AG20443 (cell line): Measurements from ENCODE around the gene CDH13.

Source experiments
- DNase-seq: peaks from one replicate; pipeline ENCODE4 v3.0.0; 2012; ENCODE audit warnings: low spot score, mixed read lengths

CDH13 gene

DNA sequence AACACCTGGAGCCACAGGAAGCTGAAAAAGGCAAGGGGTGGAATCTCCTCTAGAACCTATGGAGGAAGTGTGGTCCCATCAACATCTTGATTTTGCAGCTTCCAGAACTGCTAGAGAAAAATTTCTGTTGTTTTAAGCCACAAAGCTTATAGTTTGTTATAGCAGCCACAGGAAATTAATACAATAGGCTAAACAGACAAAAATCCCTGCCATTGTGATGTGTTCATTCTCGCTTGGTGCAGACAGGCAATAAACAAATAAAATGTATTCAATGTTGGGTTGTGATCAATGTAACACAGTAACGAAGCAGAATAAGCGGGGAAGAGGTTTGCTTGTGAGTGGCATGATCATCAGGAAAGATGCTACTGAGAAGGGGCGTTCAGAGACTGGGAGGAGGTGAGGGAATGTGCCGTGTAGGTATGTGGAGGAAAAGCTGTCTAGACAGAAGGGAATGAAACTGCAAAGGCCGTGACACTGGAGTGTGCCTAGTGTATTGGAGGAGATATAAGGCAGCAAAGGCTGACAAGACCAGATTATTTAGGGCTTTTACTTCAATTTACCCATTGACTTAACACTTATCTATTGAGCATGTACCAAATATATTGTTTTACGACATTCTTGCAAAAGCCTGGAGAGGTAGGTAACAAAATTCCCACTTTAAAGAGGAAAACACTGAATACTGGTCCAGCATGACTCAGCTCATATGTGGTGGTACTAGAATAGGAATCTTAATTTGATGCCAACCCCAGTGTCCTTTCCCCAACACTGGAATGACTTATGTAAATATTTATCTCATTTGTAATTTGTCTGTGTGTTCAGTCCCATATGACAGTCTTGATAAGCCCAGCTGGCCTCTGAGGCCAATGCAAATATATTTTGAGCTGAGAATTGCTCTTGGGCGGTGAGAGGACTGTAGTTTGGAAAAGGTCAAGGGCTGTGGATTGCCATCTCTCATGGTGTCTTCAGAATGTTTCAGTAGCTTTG lies 375.9 kb downstream of the CDH13 start:
- peak; percentile 23 for DNase-seq

DNA sequence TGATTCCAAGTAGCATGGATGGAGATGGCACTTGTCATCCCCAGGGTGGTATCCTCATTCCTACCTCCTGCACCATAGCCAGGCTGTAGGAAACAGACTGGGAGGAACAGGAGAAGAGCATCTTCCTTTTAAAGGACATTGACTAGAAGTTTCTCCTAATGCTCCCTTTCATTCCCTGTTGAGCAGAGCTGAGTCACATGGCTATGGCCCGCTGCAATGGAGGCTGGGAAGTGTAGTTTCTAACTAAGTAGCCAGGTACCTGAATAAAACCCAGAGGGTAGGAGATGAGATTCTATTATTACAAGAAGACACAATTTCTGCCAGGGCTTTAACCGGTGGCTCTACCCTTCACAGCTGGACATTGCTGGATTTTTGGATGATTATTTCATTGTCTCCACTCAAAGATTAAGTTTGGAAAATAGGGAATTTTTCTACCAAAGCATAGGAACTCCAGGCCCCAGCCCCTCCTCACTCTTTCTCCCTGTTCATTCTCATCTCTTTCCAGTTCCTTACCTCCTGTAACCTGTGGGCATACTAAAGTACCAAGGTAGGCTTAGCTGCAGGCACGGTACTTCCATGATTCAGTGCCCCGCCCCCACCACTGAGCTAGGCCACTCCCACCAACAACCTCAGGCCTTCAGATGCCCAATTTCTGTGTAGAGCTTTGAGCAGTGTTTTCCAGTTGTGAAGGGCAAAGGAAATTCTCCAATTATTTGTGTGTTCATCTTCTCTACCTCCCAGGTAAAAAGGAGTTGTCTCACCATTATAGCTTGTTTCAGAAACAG lies 378.3 kb downstream of the CDH13 start:
- no peak for DNase-seq

DNA sequence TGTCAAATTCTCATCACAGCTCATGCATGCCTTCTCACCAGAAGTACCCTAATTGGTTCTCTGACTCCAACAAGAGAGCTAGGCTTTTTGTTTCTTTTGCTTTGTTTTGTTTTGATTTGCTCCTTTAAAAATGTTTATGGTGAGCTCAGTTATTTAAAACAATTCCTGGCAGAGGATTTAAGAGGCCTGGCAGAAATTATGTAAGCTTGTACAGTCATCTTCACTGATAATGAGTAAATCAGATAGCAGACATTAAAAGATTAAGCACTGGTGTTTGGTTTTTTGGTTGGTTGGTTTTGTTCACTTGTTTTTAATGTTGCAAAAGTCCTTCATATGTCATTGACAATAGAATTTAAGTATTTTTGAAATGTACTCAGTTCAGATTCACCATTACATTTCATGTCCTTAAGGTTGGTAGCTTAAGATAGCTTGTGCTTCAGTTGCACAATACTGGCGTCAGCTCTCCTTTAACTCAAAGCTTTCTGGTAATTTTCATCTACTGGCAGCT lies 378.9 kb downstream of the CDH13 start:
- no peak for DNase-seq

DNA sequence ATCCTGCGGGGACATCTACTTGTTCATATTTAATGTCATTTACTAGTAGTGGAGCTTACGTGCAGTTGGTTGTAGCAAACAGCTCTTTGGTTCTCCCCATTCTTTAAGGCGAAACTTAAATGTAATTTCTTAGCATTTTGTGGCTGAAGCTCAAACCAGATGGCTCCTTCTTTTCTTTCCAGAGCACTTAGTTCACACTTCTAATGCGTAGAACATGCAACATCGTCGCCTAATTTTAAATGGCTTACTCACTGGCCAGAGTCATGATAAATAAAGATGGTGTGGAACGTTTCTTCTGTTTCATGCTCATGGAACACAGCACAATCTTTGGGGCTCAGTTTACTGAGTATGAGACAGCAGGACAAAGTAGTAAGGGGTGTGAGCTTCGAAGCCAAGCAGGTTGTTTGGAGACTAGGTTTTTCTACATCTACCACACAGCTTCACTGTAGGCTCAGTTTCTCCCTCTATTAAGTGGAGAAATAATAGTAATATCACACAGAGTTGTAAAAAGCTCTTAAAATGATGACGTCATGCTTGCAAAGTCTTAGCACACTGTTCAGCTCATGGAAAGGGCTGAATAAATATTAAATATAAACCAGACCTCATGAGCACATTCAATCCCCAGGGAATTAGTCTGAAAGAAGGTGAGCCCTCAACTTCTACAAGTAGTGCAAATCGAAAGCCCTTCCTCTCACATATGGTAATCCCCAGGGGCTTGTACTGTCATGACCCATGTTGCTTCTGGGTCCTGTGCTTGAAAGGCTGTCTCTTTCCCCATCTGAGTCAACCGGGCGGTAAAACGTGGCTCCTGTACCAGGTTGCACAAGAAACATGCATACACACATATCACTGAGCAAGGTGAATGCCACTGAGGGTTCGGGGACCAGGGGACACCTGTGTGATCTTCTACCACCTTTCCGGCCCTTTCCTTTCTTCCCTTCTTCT lies 384.3 kb downstream of the CDH13 start:
- DNase-seq: no peak

DNA sequence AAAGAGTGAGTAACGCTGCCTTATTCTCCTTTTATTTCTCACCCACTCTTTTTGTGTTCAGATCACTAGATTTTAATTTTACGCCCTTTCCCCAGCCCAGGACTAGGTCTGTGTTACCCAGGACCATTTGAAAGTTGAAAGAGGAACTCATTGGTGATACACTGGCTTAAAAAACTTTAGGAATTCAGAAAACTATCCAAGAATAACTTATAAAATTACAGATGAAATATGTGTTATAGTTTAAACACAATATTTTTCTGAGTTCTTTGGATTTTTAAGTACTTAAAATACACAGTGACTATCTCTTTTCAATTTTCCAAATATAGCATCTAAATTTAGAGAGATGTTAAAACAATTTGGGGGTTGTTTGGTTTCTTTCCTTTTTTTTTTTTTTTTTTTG lies 385.2 kb downstream of the CDH13 start:
- DNase-seq: no peak

DNA sequence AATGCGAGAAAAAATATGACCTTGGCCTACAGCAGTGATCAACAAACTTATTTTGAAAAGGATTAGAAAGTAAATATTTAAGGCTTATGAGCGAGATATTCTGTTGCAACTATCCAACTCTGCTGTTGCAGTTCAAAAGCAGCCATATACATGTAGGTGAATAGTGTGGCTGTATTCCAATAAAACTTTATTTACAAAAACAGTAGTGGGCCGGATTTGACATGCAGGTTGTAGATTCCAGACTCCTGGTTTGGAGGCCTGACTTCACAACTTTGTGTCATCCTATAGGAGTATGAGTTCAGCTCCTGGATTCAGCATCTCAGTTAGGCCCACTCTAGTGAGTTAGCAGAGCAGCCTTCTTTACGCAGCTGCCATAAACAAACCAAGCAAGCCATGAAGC lies 386.3 kb downstream of the CDH13 start:
- DNase-seq: no peak

DNA sequence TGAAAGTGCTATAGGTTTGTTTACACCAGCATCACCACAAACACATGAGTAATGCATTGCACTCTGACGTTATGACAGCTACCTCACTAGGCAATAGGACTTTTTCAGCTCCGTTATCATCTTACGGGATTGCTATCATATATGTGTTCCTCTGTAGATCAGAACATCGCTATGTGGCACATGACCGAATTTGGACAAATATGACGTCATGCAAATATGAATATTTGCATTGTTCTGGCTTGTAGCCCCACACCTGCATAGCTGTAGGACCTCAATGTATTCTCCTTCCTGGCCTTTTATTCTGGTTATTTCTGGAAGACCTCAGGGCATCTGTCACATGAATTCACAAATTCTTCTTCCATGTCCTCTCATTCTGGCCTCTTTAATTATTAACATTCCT lies 393.2 kb downstream of the CDH13 start:
- no peak for DNase-seq

DNA sequence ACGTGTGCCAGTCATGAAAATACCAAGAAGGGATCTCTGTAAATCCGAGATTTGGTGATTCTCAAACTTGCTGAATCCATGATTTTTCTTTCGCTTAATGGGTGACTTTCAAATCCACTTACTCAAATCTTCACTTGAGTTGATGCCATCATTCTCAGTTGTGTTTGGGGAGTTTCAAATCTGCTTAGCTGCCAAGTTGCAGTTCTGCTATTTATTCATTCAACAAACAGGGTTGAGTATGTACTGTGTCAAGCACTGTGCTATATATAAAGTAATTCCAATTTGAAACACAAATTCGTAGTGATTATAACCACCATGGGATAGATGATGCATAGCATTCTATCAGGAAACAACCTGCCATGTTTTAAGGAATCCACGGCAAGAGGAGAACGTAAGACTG lies 394.3 kb downstream of the CDH13 start:
- no peak for DNase-seq

DNA sequence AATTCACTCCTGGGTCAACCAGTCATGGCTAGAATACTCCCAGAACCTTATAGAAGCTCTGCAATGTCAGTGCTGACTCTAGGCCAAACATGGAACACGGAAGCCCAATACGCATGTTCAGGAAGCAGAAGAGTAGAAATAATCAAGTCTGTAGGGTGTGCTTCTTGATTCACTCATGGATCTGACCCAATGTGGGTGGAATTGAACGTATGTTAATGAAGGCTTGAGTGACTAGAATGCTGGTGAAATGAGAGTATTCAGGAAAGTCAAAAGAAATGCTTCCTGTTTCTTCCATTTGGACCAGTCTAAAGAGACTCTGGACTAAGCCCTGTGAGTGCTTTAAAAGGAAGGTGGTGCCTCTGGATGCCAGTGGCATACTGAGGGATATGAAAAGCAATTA lies 395.0 kb downstream of the CDH13 start:
- DNase-seq: no peak

DNA sequence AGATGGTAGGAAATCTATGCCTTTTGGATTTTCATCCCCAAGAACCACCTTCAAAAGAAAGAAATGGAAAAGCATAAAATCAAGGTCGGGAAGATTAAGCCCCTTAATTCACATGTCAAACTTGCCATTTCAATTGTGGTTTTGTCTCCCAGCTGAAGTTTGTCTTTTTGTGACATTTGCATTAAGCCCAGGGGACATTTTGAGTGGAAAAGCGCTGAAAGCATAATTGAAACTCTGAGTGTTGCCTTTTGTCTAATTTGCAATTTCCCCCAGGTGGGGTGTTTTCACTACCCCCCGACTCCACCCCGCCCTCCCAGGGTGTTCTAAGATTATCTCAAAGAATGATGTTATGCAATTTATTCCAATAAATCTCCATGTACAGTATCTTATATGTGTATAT lies 396.2 kb downstream of the CDH13 start:
- DNase-seq: no peak

DNA sequence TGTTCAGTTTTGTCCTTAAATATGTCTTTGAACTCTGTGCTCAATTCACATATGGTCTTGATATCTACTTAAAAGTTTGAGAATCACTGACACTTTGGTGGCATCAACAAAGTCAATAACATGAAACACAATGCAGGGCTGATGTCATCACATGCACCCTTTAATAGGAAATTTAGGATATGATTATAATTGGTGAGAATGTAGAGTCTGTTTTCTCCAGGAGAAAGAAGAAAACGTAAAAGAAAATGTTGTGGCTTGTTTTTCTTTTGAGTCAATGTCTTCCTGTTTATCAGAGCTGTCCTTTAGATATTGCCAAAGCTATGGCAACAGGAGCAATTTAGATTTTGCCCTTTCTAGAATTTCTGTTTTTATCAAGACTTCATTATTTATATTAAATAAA lies 396.9 kb downstream of the CDH13 start:
- no peak for DNase-seq

DNA sequence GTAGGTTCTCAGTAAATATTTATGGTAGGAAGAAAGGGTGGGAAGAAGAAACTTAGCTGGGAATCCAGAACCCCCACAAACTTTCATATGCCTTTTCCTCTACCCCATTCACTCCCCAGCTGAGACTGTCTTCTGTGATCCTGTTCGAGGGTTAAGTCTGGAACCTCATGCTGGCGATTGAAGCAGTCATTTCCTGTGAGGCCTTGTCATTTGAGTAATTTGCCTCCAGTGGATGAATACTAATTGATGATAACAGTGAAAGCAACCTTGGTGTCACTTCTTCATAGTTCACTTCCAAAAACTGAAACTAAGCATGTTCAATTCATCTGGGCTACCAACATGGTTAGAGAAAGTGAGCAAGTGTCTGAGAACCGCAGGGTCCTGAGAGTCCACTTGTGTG lies 401.2 kb downstream of the CDH13 start:
- no peak for DNase-seq

DNA sequence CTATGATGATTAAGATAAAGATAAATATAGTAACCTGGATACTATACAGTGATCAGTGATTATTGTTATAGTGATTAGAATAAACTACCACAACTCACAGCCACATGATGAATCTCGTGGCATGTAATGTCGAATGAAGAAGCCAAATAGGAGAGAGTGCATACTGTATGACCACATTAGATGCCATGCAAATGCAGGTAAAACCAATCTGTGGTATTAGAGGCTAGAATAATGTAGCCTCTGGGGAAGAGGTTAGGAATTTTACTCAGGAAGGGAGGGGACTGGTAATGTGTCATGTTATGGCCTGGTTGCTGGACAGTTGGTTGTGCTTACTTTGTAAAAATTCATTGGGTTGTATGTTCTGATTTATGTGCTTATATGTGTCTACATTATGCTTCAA lies 402.7 kb downstream of the CDH13 start:
- no peak for DNase-seq

DNA sequence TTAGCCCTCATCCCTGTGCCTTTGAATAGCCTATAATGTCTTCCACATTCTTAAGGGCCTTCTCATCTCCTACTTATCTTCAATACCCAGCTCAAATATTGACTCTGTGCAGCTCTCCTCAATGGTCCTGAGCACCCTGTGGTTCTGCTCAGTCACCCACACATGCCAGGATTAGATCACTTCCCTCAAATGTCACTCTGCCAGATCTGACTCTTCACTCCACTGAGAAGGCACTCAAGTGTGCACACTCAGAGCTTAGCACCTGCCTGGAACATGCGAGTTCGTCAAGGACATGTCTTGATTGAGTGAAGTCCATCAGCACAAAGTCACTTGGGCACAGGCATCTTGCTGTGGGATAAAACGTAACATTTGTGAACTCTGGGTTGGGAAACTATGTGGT lies 404.8 kb downstream of the CDH13 start:
- no peak for DNase-seq

DNA sequence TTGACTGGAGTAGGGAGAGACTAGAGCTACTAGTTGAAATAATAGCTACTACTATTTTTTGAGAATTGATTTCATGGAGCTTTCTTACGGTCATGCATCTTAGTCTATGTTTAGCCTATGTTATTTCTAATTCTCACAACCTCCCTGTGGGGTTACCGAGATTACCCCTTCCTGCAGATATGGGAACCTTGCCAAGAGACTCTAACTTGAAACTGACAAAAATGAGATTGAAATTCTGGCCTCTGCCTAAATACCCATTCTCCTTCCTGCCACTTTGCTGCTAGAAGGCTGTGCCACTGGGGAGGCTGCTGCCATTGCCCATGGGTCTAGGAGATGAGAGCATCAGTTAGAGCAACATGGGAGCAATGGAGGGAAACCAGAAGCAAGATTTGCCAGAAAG lies 410.3 kb downstream of the CDH13 start:
- no peak for DNase-seq

DNA sequence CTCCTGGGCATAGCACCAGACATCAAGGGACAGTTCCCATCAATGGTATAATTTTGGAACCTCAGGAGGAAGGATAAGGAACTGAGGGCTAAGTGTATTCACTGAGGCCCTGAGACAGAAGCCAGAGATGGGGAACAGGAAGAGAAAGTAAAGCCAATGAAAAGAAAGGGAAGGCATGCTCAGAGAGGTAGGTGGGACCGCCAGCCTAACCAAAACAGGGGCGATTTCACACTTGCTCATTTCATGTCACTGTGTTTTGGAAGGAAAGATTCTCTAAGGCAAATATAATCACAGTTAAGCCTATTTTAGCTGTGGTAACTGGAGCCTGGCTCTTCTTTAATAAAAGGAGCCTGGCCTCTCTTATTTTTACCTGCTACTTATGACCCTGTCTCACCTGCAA lies 411.1 kb downstream of the CDH13 start:
- DNase-seq: no peak

DNA sequence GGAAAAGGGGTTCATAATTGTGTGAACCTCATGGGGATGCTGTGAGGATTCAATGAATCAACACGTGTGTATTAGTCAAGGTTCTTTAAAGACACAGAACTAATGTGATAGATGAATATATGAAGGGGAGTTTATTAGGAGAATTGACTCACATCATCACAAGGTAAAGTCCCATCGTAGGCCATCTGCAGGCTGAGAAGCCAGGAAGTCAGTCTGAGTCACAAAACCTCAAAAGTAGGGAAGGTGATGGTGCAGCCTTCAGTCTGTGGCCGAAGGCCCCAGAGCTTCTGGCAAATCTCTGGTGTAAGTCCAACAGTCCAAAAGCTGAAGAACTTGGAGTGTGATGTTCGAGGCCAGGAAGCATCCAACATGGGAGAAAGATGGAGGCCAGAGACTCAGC lies 413.4 kb downstream of the CDH13 start:
- DNase-seq: no peak

DNA sequence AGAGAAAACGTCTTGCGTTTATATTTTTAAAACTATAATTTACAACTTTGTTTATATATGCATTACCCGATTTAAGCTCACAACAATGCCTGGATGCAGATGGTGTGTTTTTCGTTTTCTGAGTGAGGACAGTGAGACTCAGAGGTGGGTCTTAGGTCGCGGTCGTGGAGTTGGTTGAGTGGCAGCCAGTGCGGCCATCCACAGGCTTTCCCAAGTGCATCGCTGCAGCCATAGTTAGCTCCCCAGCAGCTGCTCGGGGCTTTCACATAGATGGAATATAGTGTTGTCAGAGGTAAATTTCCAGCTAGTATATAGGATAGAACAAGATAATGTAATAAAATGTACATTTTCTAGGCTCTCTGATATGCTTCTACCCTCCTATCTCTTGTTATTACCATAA lies 417.8 kb downstream of the CDH13 start:
- DNase-seq: no peak

DNA sequence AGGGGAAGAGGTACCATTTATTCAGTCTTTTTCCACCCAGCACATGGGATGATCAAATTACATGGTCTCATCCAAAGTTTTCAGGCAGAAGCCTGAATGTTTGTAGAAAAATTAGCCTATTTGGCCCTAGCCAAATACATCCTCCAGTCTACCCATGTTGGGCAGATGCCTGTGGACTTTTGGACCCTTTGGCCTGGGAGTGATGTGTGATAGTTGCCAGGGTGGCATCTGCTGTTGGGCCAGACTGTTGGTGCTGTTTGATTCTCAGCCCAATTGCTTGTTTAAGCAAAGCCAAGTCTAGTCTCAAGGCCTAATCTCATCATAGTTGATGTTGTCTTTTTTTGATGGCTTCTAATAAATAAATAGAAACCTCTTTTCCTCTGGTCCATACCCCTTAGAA lies 419.0 kb downstream of the CDH13 start:
- DNase-seq: no peak

DNA sequence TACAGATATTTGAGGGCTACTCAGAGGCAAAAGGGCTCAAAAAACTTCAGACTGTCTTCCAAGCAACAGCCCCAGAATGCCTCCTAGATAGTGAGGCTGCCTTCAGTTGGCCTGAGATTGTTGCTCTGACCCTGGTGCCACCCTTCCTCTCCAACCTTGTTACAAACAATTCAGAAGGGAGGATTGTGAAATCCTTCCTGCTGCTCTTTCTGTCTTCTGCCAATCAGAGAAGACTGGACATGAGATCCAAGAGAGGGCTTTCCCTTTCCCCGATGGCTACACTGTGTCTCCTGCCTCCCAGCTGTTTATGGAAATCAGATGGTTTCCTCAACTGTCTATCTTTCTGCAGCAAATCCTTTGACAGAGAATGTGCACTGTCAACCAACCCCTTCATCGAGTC lies 419.9 kb downstream of the CDH13 start:
- no peak for DNase-seq

DNA sequence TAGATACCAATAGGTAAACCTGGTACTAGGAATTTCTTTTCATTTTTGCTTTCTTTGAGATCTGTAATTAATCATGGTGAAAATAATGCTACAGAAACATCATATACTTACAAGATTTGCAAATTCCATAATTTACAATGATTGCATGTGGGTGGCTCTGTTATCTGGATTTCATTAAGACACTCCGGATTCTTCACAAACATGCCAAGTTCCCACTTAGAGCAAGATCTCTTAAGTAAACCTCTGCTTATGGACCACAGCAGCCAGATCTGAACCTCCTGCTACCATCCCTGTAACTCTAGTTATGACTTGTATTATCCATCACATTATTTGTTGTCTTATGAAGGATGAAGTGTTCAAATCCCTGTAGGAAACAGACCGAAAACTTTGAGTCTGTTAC lies 424.7 kb downstream of the CDH13 start:
- DNase-seq: no peak

DNA sequence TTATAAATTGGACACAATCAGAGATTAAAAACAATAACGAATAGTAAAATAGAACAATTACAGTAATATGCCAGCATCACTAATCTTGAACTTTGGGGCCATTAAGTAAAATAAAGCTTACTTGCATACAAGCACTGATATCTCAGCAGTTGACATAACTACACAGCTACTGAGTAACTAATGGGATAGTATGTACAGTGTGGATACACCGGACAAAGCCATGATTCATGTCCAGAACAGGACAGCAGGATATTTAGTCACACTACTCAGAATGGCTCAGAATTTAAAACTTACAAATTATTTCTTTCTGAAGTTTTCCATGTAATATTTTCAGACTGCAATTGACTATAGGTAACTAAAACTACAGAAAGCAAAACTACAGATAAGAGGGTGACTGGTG lies 427.5 kb downstream of the CDH13 start:
- no peak for DNase-seq
